ENCODE measurements around the gene DLGAP1.

Gene DLGAP1

DNA sequence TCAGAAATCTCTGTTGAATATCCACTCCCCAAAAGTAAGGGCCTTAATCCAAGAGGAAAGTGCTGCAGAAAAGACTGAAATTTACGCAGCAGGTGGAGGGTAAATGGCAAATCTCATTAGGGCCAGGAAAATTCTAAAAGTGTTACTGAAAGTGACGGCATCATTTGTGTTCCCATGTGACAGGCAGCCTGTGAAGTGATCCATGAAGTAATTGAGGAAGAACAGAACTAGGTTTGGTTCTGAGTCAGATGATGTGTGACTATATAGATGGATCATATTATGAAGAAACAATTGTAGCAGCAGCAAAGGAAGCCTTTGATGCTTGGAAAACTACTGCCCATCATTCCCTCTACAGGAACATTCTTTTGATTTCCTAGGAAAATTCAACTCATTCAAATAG lies 603.9 kb downstream of the DLGAP1 start:
- DNase-seq (ENCODE audit: low spot score), result no peak

DNA sequence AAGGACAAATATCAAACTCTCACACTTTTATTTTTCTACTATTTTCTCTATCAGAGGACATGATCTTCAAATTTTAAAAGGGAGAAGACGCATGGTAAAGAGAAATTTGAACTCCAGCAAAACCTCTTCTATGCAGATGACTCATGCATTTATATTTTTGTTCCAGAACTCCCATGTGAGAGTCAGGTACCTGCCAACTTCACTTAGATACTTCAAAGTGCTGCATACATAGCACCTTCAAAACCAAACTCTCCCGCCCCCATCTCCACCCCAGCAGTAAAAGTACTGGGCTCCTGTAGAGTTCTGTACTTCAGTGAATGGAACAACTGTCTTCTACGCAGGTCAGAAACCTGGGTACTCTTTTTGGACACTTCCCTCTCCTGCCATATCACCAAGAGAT lies 606.8 kb downstream of the DLGAP1 start:
- TF ChIP-seq, protein P1, sequence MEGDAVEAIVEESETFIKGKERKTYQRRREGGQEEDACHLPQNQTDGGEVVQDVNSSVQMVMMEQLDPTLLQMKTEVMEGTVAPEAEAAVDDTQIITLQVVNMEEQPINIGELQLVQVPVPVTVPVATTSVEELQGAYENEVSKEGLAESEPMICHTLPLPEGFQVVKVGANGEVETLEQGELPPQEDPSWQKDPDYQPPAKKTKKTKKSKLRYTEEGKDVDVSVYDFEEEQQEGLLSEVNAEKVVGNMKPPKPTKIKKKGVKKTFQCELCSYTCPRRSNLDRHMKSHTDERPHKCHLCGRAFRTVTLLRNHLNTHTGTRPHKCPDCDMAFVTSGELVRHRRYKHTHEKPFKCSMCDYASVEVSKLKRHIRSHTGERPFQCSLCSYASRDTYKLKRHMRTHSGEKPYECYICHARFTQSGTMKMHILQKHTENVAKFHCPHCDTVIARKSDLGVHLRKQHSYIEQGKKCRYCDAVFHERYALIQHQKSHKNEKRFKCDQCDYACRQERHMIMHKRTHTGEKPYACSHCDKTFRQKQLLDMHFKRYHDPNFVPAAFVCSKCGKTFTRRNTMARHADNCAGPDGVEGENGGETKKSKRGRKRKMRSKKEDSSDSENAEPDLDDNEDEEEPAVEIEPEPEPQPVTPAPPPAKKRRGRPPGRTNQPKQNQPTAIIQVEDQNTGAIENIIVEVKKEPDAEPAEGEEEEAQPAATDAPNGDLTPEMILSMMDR (IDR thresholded peaks at IDR 0.05; ENCODE audit: extremely low read depth, missing control alignments), result no peak
- no peak for DNase-seq (ENCODE audit: low spot score)

More for the DNA sequence above, 603.9 kb downstream of the DLGAP1 start:
- TF ChIP-seq, protein P1 (IDR thresholded peaks at IDR 0.05; ENCODE audit: extremely low read depth, missing control alignments), result no peak

DNA sequence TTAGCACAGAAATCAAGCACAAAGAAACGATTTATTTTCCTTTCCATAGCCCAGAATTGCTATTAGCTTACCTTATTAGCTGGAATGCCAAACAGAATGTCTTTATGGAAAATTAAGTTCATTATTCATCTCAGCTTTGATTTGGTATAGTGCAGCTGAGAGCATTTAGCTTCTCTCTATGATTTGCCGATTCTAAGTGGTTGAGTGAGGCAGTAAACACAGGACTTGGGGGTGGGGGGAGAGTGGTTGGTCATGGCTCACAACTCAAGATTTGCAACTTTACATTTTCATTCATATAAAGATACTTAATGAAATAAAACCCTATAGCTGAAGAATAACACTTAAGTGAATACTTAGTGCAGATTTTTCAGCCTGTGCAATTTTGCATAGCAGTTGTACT lies 609.9 kb downstream of the DLGAP1 start:
- DNase-seq (ENCODE audit: low spot score), result no peak
- TF ChIP-seq, protein P1 (IDR thresholded peaks at IDR 0.05; ENCODE audit: extremely low read depth, missing control alignments), result no peak

DNA sequence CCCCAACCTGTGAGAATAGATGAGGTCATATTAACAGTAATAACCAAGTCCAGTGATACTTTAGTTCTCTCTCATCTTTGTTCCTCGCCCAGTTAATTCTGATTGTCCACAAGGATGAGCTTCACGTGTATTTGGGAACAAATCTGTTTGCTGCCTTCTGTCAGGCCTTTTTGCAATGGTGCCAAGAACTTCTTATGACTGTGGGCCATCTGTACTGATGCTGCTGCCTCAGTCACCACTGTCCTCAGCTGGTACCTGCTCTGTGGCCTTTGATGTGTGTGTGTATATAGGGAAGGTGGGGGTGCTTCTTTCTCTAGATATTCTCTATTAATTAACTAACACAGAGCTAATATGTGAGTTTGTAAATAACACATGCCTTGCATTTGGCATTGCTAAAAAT lies 612.3 kb downstream of the DLGAP1 start:
- no peak for DNase-seq (ENCODE audit: low spot score)
- TF ChIP-seq, protein P1 (IDR thresholded peaks at IDR 0.05; ENCODE audit: extremely low read depth, missing control alignments), result no peak

DNA sequence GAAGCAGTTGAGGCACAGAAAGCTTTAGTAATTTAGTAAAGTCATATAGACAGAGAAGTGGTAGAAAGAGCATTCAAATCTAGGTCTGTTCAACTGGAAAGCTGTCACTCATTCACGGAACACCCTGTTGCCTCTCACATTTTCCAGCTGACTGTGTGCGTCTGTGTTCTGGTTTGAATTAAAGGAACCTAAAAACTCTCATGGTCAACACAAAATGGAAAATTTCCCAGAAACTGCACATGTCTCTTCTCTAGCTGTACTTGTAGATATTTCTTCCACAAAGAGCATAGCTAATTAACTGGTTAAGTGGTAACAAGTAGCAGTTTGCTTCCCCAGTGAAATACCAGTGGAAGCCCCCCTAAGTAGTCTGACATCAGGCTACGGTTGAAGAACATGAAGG lies 614.3 kb downstream of the DLGAP1 start:
- TF ChIP-seq, protein P1 (IDR thresholded peaks at IDR 0.05; ENCODE audit: extremely low read depth, missing control alignments), result no peak
- no peak for DNase-seq (ENCODE audit: low spot score)

DNA sequence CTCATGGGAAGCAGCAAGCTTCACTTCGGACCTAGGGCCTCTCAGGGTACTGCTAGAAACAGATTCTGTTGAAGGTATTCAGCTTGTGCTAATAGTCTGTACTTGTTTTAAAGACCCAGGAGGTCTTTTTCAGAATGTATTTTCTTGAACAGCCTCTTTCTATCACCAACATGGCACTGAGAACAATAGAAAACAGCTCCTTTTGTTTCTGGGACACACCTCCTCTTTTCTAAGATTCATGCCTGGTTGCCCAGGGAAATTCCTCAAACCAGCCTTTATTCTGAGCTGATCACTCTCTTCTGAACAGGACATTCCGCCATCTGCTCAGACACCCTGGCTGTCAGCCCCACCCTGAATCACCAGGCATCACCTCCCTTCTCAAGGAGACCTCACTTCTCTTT lies 615.5 kb downstream of the DLGAP1 start:
- TF ChIP-seq, protein P1 (IDR thresholded peaks at IDR 0.05; ENCODE audit: extremely low read depth, missing control alignments), result no peak

DNA sequence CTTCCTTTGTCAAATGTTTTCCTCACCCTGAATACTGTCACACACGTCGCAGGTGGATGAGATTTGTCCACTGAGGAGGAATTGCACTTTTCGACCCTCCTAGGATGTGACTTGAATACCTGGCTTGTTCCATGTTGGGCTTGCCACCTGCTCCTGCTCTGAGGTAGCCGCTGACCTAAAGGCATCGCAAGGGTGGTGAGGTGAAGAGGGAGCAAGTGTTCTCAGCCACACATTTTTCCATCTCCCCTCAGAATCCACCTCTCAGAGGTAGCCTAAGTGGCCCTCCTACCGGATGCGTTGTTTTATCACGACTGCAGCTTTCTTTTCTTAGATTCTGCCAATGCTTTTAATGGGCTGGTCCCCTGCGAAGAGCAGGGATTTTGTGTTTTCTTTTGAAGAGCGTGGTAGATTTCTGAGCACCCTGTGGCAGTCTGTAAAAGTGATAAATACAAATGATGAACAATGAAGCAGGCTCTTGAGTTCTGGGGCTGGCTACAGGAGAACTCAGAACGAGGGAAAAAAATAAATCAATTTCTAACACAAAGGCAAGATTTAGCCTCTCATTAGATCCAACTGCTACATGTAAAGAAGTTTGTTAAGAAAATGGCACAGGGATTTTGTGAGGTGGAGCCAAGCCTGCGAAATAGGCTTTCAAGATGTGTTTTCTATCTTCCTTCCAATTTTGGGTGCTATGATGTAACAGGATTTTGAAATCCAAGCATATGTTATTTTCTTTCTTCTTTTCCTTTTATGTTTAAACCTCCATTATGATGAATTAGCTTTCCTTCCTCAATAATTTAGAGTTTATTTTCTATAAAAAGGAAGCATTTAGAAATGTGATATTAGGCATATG lies 618.4 kb downstream of the DLGAP1 start:
- TF ChIP-seq, protein P1 (IDR thresholded peaks at IDR 0.05; ENCODE audit: extremely low read depth, missing control alignments), result no peak
- no peak for DNase-seq (ENCODE audit: low spot score)

More for the DNA sequence above, 615.5 kb downstream of the DLGAP1 start:
- DNase-seq (ENCODE audit: low spot score), result no peak

All from GM20000 (cell line).